PC-3 (cell line): ENCODE results near the gene MAML2.

ENCODE experiments used
- CTCF ChIP-seq: fragments of 300-600 bp; sonication (generic); conservative IDR thresholded peaks from 2 replicates; pipeline ENCODE4 v1.5.1; 2017; ENCODE audit warnings: antibody characterized with exemption, low read depth, mild to moderate bottlenecking, low read length
- EZH2 ChIP-seq: fragments of 300-600 bp; sonication (generic); IDR thresholded peaks from one replicate; pipeline ENCODE4 v1.6.1; 2017; ENCODE audit warnings: antibody characterized with exemption, mild to moderate bottlenecking, low read length; ENCODE audit not compliant: unreplicated experiment
- EZH2phosphoT487 ChIP-seq: fragments of 300-600 bp; sonication (generic); IDR thresholded peaks from 2 replicates; pipeline ENCODE4 v1.6.1; 2018; ENCODE audit warnings: mild to moderate bottlenecking, antibody characterized with exemption, low read length, borderline replicate concordance

- TF ChIP-seq CTCF = no peak
- TF ChIP-seq EZH2 = no peak
- TF ChIP-seq EZH2phosphoT487 = no peak
Measured at GRCh38 chr11:95943546-95943945, 399.4 kb downstream of the MAML2 start.
